Left hindlimb (tissue), 1 donor: ENCODE data around the gene ZFP3.
"Not testable (repeated sequence)": the region's sequence is repeated elsewhere in the genome, so short reads cannot be mapped to it uniquely, and the experiment has no call there.

Experiments used
- DNase-seq: peaks from one replicate; pipeline ENCODE4 v3.0.0-alpha.2; 2018

Gene ZFP3

DNA sequence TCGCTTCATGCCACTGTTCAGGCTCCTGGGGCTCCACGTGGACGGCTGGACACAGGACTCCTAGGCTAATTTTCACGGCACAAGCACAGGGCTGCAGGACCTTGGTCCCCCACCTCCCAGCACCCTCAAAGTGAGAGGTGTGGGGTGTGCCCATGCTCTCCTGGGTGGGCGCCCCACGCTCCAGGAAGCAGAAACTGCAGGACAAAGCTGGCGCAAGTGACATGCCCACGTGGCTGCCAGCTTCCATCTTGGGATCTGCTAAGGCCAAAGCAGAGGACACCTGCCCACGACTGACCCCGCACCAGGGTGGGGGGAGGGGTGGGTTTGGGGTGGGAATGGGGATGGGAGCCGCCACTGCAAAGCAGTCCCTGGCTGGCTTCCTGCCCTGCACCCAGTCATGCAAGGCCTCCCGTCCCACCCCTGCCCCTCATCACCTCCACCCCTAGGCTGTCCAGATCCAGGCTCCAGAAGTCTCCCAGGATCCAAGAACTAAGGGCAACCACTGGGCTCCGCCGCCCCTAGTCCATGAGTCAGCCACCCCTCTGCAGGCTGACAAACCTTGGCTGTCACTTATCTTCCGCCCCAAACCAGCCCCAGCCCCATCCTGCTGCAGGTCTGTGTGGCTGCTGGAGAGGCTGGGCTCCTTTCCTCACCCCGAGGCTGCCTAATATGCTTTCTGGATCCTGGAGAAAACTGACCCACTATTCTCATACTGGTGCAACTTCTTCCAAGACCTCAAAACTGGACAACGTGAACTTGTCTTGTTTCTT is 48.6 kb downstream of the ZFP3 start:
- DNase-seq = no peak

GRCh38 chr17:5127910-5128309 is 49.6 kb downstream of the ZFP3 start:
- no peak for DNase-seq

DNA sequence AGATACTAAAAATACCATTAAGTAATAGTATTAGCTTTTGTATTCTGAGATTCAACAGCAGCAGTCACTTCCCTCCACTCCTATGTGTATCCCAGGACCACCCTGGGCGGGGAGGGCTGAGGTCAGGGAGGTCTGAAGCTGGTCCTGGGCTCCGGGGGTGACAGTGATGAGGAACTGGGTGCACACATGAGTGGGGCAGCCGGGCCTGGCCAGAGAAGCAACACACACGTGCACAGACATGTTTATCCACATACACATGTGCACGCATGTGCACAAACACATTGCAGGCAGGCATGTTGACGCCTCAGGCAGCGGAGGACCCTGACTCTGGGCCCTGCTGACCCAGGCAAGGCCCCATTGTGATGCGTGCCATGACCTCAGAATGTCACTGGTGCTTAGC is 50.1 kb downstream of the ZFP3 start:
- DNase-seq = not testable (repeated sequence)

DNA sequence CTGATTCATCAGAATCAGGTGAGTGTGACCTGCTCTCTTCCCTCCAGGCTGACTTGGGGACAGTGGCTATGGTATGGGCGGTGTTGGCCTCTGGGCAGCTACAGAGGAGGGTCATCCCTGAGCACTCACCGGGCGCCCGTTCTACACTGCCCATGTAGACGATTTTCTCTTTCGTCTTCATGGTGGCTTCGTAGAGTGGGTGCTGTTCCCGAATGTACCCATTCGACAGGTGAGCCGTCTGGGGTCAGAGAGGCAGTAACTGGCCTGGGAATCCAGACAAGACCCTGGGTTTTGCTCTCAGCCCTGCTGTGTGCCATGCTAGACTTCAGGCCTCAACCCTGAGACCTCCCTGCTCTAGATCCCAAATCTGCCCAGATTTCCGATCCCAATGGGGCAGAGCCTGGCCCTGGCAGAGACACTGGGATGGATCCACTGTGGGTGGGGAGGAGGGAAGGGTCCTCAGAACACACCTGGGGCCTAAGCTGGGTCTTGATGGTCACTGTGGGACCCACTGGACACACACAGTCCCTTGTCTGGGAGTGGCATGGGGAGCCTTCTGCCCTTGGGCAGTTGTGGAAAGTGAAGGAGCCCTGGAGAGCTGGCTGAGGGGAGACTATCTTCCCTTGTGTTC is 50.8 kb downstream of the ZFP3 start:
- DNase-seq = no peak

DNA sequence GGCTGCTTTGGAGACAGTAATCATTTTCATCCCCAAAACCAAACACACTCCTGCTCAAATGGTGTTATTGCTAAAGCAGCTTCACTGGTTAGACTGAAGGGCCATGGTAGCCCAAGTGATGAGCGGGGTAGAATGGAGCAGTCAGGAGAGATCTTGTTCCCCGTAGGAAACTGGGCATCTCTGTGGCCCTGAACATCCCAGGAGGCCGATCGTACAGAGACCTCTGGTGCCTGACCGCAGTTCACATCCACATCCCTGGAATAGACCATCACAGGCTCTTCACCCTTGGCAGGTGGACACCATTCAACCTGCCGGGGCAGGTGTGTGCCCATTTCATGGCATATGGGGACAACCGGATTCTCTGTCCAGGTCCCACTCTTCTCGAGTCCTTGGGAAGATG is 51.5 kb downstream of the ZFP3 start:
- not testable (repeated sequence) for DNase-seq

DNA sequence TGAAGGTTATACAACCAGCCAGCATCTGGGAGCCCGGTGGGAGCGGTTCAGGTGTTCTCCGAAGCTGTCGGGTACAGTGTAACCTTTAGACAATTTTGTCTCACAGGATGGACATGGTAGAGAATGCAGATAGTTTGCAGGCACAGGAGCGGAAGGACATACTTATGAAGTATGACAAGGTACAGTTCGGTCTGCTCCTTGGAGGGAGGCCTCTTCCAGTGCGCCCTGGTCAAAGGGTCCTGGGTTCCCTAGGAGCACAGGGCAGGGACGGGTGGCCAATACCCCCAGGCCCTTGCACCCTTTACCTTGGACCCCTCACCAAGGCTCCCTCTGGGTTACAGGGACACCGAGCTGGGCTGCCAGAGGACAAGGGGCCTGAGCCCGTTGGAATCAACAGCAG is 52.0 kb downstream of the ZFP3 start:
- not testable (repeated sequence) for DNase-seq

DNA sequence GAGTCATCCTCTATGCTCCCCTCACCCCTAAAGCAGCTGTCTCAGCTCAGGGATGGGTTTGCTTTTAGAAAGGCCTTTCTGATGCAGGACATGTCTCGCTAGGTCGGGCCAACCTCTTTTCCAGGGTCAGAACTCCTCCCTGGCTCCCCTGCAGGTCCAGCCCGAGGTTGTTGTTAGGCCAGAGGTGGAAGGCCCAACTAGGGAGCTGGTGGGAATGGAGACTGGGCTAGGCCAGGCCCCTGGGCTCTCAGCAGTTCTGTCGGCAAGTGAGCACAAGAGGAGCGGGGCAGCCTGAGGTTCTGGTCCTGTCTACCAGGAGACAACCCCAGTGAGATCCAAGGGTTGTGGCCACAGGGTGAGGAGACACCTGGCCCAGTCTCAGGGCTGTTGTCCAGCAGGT is 52.4 kb downstream of the ZFP3 start:
- not testable (repeated sequence) for DNase-seq

- DNase-seq = no peak
Observed at GRCh38 chr17:5131146-5131715, 53.0 kb downstream of the ZFP3 start.

DNA sequence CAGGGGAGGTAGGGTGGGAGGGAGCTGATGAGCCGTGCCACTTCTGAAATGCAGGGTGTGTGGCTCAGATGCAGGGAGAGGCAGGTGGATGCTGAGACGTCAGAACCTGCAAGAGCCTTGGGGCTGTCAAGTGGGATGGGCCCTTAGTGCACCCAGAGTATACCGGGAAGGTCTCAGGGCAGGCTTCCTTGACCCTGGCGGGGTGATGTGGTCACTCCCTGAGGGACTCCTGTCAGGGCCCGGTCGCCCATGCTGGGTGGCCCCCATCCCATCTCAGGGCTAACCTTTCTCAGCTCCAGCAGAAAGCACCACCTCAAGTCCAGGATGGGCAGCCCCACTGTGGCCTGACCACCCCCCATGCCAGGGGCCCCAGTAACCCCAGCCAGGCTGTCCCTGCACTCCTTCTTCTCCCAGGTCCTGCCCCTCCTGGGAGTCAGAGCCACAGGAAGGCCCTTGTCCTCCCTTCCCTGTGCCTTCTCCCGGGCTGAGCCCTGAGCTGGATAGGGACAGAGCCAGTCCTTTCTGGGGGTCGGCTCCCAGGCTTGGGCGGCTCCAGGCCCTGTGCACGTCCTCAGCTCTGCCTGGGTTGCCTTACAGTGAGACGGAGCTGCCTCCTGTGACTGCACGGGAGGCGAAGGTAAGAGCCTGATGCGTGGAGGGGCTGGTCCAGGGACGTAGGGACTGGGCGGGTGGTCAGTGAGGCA is 53.7 kb downstream of the ZFP3 start:
- DNase-seq = not testable (repeated sequence)

DNA sequence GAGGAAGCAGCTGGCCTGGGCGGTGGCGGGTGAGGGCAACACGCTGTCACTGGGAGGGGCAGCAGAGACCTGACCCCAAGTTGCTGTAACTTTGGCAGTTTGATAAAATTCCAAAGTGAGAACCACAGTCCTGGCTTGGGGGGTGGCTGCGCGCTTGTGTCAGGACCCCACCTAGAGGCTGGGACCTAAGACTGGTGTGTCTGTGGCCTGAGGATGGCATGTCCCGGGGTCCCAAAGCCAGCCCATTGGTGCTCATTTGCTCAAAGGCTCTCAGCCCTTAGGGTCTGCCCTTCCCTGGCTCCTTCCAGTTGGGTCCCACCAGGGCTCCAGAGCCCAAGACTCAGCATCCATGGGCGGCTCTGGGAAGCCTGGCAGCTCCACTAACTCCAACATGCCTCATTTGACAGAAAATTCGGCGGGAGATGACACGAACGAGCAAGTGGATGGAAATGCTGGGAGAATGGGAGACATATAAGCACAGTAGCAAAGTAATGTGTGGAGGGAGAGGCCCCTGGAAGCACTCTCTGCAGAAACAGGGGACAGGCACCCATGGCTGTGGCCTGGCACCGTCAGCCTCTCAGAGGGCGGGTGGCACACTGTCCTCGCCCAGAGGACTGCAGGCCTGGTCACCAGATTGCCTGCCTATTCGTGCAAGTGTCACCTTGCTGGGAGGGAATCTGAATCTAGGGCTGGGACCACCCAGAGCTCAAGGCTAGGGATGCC is 54.4 kb downstream of the ZFP3 start:
- not testable (repeated sequence) for DNase-seq

DNA sequence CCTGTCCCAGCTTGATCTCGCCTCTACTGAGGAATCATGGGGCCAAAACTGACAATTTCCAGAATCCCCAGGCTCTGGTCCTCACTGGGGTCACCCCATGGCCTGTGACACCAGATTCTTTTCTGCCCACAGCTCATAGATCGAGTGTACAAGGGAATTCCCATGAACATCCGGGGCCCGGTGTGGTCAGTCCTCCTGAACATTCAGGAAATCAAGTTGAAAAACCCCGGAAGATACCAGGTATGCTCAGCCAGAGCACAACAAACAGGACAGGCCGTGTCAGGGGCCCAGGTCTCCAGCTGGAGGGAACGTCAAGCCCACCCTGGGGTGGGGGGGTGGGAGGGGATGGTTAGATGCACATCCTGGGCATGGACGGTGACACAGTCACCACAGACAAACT is 55.0 kb downstream of the ZFP3 start:
- DNase-seq = no peak

DNA sequence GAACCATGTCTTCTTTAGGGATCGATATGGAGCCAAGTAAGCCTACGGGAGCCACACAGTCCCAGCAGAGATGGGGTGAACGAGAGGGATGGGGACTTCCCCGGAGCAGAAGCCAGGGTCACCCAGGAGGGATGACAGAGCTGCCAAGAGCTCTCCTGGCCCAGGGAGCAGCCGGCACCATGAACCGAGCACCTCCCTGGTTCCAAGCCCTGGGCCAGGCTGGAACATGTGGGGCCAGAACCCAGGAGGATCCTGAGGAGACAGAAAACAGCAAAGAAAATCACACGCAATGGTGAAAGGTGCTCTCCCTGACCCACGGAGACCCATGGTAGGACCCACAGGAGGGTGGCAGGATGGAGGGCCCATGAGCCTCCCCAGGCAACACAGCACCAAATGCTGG is 55.7 kb downstream of the ZFP3 start:
- DNase-seq = not testable (repeated sequence)

DNA sequence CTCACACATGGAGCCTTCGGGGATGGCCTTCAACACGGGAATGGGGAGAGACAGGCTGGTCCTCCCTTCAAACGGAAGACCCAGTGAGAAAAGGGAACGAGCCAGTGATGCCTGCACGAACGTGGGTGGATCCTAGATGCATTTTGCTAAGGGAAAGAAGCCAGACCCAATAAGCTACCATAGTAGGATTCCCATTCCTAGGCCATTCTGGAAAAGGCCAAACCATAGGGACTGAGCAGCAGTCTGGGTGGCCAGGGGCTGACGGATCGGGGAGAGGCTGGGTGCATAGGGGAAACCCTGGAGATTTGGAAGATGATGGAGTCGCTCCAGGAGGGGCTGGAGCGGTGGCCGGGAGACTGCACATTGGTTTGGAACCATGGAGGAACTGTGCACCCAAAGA is 56.3 kb downstream of the ZFP3 start:
- DNase-seq = not testable (repeated sequence)

DNA sequence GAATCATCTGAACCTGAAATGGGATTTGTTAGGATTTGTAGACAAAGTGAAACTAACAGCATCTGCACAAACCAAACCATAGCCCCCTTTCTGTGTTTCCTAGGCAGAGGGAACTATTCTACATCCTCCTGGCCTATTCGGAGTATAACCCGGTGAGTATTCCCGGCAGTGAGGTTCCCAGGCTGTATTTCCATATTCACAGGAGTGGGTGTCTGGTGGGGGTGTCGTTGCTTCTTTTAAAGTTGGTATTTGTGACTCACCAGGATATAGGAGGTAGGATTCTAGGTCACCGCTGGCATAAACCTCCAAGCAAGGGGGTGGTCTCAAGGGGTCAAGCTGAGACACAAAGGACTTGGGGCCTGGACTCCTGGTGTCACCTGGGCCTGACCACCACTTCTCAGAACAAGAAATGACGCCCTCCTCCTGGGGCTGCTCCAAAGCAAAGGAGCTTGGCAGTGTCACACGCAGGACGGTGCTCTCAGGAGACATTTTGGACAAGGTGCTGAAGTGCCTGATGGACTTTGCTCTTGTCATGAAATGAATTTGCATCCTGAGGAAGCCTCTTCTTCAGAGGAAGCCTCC is 57.0 kb downstream of the ZFP3 start:
- DNase-seq = not testable (repeated sequence)

GRCh38 chr17:5135726-5136579 is 57.7 kb downstream of the ZFP3 start:
- no peak for DNase-seq

DNA sequence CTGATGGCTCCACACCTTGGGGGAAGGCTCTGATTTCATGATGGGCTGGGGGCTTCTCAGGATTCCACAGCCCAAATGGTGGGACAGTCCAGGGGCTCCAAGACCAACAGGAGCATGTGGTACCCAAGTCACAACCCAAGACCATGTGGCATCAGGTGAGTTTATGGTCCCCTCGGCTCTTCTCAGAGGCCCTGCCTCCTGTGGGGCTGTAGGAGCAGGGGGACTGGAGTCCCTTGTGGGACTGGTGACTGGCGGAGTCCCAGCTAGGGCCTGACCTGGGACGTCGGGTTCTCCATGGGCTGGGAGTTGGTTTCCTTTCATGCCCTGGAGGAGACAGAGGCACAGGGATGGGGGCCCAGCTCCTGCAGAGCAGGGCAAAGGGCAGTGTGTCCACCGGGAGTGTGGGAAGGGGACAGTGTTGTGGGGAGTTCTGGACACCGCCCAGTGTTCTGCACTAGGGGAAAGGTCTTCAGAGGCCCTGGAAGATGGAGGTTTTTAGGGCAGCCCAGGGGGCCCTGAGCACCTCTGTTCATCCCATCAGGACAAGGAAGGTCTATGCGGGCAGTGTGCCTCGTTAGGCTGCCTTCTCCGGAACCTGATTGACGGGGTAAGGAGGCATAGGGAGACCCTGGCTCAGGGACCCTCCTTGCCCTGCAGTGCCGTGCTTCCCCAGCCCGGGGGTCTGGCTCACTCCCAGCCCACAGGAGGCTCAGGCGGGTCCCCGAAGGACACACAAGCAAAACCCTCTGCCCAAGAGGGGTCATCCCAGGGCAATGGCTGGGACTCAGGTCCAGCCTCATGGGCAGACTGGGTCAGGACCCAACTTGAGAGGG is 58.5 kb downstream of the ZFP3 start:
- not testable (repeated sequence) for DNase-seq

DNA sequence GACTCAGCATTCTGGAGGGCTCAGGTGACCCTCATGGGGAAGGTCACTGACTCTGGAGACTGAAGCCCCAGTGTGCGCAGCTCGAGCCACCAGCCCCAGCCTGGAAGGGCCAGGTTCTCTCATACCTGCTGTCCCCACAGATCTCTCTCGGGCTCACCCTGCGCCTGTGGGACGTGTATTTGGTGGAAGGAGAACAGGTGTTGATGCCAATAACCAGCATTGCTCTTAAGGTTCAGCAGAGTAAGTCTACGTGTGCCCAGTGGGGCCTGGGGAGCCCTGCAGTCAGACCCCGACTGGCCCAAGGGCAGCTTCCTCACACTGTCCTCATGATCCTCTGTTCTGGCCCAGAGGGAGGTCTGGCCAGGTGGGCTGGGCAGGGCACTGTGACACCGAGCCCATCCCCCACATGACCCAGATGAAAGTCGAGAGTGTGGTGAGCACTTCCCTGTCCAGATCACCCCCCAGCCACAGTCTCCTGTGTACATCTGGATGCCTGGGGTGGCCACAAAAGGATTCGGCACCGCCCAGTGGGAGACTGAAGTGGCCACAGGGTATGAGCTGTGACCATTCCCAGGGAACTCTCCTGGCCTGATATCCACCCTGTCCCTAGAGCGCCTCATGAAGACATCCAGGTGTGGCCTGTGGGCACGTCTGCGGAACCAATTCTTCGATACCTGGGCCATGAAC is 59.4 kb downstream of the ZFP3 start:
- not testable (repeated sequence) for DNase-seq

DNA sequence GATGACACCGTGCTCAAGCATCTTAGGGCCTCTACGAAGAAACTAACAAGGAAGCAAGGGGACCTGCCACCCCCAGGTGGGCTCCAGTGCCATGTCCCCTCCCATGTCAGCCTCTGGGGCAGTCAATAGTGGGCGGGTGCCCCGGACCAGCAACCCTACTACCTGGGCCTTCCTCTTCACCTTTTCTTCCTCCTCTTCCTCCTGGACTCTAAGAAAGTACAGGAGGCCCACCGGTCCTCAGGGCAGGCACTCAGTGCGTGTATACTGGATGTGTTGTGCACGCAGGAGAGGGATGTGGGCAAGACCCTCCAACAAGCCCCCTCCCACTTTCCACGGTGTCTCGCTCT is 59.9 kb downstream of the ZFP3 start:
- DNase-seq = not testable (repeated sequence)

DNA sequence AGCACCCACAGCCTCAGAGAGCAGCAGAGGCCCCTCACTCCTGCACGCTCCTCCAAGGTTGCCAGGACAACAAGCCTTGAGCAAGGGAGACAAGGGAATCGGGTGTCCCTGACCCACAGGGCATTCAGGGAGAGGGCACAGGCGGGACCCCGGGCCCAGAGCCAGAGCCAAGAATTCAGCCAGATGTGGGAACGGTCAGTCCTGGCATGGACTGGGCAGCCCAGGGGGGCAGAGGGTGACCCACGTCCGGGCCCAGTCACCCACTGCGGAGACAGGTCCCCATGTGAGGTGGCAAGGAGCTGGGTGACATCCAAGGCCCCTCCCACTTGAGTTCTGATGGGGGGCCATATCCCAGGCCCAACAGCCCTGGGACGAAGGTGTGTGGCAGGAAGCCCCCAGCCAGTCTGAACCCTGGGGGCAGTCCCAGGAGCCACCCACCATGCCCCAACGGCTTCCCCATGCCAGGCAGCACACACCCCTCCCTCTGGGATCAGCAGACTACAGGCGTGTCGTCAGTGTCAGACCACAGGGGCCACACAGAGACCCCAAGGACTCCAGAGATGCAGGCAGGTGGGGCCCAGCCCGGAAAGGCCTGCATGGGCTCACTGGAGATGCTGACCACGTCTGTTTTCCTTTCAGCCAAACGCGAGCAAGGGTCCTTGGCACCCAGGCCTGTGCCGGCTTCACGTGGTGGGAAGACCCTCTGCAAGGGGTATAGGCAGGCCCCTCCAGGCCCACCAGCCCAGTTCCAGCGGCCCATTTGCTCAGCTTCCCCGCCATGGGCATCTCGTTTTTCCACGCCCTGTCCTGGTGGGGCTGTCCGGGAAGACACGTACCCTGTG is 60.6 kb downstream of the ZFP3 start:
- DNase-seq = no peak
